ENCODE results near the gene QPRT.
"Not testable (repeated sequence)": the region's sequence is repeated elsewhere in the genome, so short reads cannot be mapped to it uniquely, and the experiment has no call there.

The QPRT gene

GRCh38 chr16:29745121-29745852 lies 66.3 kb downstream of the QPRT start:
- H3K27ac ChIP-seq, result no peak overlapping the region
- POLR2A ChIA-PET (ENCODE audit: low non-redundant PET), result no interaction called here
- no peak for DNase-seq (ENCODE audit: low spot score)
- TF ChIP-seq, protein P1, sequence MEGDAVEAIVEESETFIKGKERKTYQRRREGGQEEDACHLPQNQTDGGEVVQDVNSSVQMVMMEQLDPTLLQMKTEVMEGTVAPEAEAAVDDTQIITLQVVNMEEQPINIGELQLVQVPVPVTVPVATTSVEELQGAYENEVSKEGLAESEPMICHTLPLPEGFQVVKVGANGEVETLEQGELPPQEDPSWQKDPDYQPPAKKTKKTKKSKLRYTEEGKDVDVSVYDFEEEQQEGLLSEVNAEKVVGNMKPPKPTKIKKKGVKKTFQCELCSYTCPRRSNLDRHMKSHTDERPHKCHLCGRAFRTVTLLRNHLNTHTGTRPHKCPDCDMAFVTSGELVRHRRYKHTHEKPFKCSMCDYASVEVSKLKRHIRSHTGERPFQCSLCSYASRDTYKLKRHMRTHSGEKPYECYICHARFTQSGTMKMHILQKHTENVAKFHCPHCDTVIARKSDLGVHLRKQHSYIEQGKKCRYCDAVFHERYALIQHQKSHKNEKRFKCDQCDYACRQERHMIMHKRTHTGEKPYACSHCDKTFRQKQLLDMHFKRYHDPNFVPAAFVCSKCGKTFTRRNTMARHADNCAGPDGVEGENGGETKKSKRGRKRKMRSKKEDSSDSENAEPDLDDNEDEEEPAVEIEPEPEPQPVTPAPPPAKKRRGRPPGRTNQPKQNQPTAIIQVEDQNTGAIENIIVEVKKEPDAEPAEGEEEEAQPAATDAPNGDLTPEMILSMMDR (conservative IDR thresholded peaks at IDR 0.05; ENCODE audit: low read depth), result no peak
- CTCF ChIA-PET, result no interaction called here

DNA sequence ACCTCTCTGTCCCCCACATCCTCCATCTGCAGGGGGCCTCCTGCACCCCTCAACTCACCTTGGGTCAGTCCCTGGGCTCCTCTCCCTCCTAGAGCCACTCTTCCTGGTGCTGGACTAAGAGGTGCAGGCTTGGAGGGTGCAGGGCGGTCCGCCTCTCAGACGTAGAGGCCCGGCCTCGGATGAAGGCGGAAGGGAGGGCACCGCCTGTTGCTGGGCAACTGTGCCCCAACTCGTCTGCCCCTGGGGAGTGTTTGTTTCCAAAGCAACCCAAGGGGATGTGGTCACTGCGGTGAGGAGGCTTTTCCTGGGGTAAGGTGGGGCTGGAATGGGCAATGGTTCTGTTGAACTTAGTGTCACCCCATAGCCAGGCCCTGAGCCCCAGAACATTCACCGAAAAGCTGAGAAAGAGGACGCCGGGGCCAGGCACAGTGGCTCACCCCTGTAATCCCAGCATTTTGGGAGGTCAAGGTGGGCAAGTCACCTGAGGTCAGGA lies 66.9 kb downstream of the QPRT start, which contains the start of gene C16orf54:
Gene C16orf54, minus strand, starts transcription at position 138 of the 493 bp plus-strand sequence. CDS start 1,039 bp downstream, outside the sequence.
- ChIA-PET POLR2A (ENCODE audit: low non-redundant PET) (no interaction called here), CTCF (interaction anchor here (0.7 kb wide), 1 partner anchor 11 kb away, joined by 3 read pairs; no protein-coding TSS in a partner anchor)
- no peak for DNase-seq (ENCODE audit: low spot score)
- TF ChIP-seq, protein P1 (conservative IDR thresholded peaks at IDR 0.05; ENCODE audit: low read depth), result no peak
- H3K27ac ChIP-seq, result no peak within 1 kb of the TSS

GRCh38 chr16:29746518-29746917 lies 67.5 kb downstream of the QPRT start:
- CTCF ChIA-PET, result interaction anchor here (0.7 kb wide), 1 partner anchor 11 kb away, joined by 3 read pairs; no protein-coding TSS in a partner anchor
- DNase-seq (ENCODE audit: low spot score); POLR2A ChIA-PET (ENCODE audit: low non-redundant PET); H3K27ac ChIP-seq: not testable (repeated sequence)

All from RWPE1 (cell line).